Keratinocyte (primary cell): ENCODE results near the gene TUT7. TPM values are rescaled to one million over a fixed set of nuclear protein-coding genes. Genes with fewer than 3 reads are reported as not detected.

Source experiments
- DNase-seq: peaks from one replicate; pipeline ENCODE4 v3.0.0-alpha.2; 2011; ENCODE audit warnings: low read depth, missing footprints, low spot score
- FAIRE-seq: peaks from 2 replicates; lab custom pipeline; 2011; peaks lifted over from hg19 to GRCh38; lab: Jason Lieb, UNC
- H2AFZ ChIP-seq: 2 replicates; pipeline ENCODE4 v1.6.0; 2012; ENCODE audit warnings: low read length, control low read depth, inconsistent platforms; ENCODE audit not compliant: control insufficient read depth
- H3K27ac ChIP-seq: 2 replicates; pipeline ENCODE4 v1.5.1; 2011; ENCODE audit warnings: low read length; ENCODE audit not compliant: control insufficient read depth, insufficient read depth
- H3K27me3 ChIP-seq: 3 replicates; pipeline ENCODE4 v1.6.0; 2011; ENCODE audit warnings: low read length; ENCODE audit not compliant: control insufficient read depth, insufficient read depth; ENCODE audit errors: extremely low read depth
- H3K36me3 ChIP-seq, 2 experiments: 2 replicates in 1 of 2; 3 replicates in 1 of 2; pipeline ENCODE4 v1.5.1; 2011; ENCODE audit warnings: low read length in 2 of 2, mild to moderate bottlenecking in 1 of 2; ENCODE audit not compliant: control insufficient read depth in 2 of 2, insufficient read depth in 2 of 2; ENCODE audit errors: extremely low read depth in 1 of 2
- H3K4me1 ChIP-seq: 3 replicates; pipeline ENCODE4 v1.5.1; 2011; ENCODE audit warnings: low read length; ENCODE audit not compliant: control insufficient read depth, insufficient read depth; ENCODE audit errors: extremely low read depth
- H3K4me2 ChIP-seq: 3 replicates; pipeline ENCODE4 v1.6.0; 2011; ENCODE audit warnings: low read depth, low read length; ENCODE audit not compliant: control insufficient read depth, insufficient read depth; ENCODE audit errors: extremely low read depth
- H3K4me3 ChIP-seq, 3 experiments: fragments of 200-600 bp in 1 of 3; sonication (generic) in 1 of 3; 2 replicates in 2 of 3; 3 replicates in 1 of 3; pipeline ENCODE4 v1.5.1; 2011 to 2016; ENCODE audit warnings: low read length in 3 of 3, mild to moderate bottlenecking in 3 of 3, control low read depth in 2 of 3, inconsistent platforms in 1 of 3, low read depth in 1 of 3, mixed read lengths in 1 of 3, mixed run types in 1 of 3, moderate library complexity in 1 of 3; ENCODE audit not compliant: control insufficient read depth in 2 of 3, insufficient read depth in 2 of 3; ENCODE audit errors: extremely low read depth in 1 of 3
- H3K79me2 ChIP-seq: 2 replicates; pipeline ENCODE4 v1.6.0; 2012; ENCODE audit warnings: low read length; ENCODE audit not compliant: control insufficient read depth, insufficient read depth
- H3K9ac ChIP-seq: 3 replicates; pipeline ENCODE4 v1.6.0; 2011; ENCODE audit warnings: low read length; ENCODE audit not compliant: control insufficient read depth, insufficient read depth; ENCODE audit errors: extremely low read depth
- H3K9me1 ChIP-seq: 3 replicates; pipeline ENCODE4 v1.6.0; 2011; ENCODE audit warnings: low read length; ENCODE audit not compliant: control insufficient read depth, insufficient read depth; ENCODE audit errors: extremely low read depth
- H3K9me3 ChIP-seq: 2 replicates; pipeline ENCODE4 v1.5.1; 2012; ENCODE audit warnings: low read depth, low read length; ENCODE audit not compliant: control insufficient read depth
- H4K20me1 ChIP-seq: 3 replicates; pipeline ENCODE4 v1.6.0; 2011; ENCODE audit warnings: low read length; ENCODE audit not compliant: control insufficient read depth, insufficient read depth; ENCODE audit errors: extremely low read depth
- CTCF ChIP-seq, 3 experiments: IDR thresholded peaks in 1 of 3; conservative IDR thresholded peaks in 1 of 3; optimal IDR thresholded peaks in 1 of 3; 2 replicates in 2 of 3; 3 replicates in 1 of 3; pipeline versions ENCODE3 to v1.5.1; 2011; ENCODE audit warnings: low read length in 3 of 3, mild to moderate bottlenecking in 3 of 3, moderate library complexity in 2 of 3, control low read depth in 1 of 3, inconsistent platforms in 1 of 3; ENCODE audit not compliant: insufficient read depth in 2 of 3; ENCODE audit errors: extremely low read depth in 1 of 3
- EZH2 ChIP-seq: IDR thresholded peaks from one replicate; pipeline ENCODE4 v1.6.1; 2012; ENCODE audit warnings: inconsistent platforms, mild to moderate bottlenecking, low read length, moderate library complexity
- dilution Hi-C: fragments of 300-500 bp; cut with MboI; formaldehyde crosslinking; loops from one replicate; pipeline ENCODE4 v1.7.0; 2020; ENCODE audit warnings: low sequenced_read_pairs; ENCODE audit not compliant: extremely low pct_ligation_motif_present
- polyA plus RNA-seq, 5 experiments: library from polyadenylated mRNA; depleted of rRNA in 3 of 5; stranded (reverse) in 3 of 5; stranded (forward) in 1 of 5; unstranded in 1 of 5; fragments of >200 nt; gene quantifications; 1 replicate in 1 of 5; 2 replicates in 3 of 5; 3 replicates in 1 of 5; pipeline versions ENCODE4 v1.2.1 to v1.2.3, GENCODE V29; 2011 to 2012; ENCODE audit warnings: missing spikeins in 2 of 5, low read depth in 1 of 5, low replicate concordance in 1 of 5

Gene TUT7
- polyA plus RNA-seq, 1 donor (not counting 4 experiments of a cell fraction or from before 2014, with no cell fraction given): 34.0 TPM

GRCh38 chr9:86248746-86249145 is 105.5 kb downstream of the TUT7 start:
- Histone ChIP-seq H3K4me1 (no peaks in the 10 kb centered on the region), H3K27me3 (no peaks in the 10 kb centered on the region), H3K4me2 (no peak overlapping the region), H3K79me2 (no peaks in the 10 kb centered on the region), H3K9me1 (no peaks in the 10 kb centered on the region), H3K4me3 (no peak overlapping the region), H3K27ac (no peak overlapping the region), H3K9ac (no peak overlapping the region), H3K36me3 (no peaks in the 10 kb centered on the region), H3K9me3 (no peaks in the 10 kb centered on the region), H2AFZ (no peak overlapping the region), H4K20me1 (no peaks in the 10 kb centered on the region)
- dilution Hi-C loops: no loop called here
- no peak for DNase-seq
- TF ChIP-seq CTCF (optimal IDR thresholded peaks at IDR 0.05 in 1 of 3, IDR thresholded peaks at IDR 0.05 in 1 of 3, conservative IDR thresholded peaks at IDR 0.05 in 1 of 3; ENCODE audit: extremely low read depth in 1 of 3, insufficient read depth in 2 of 3, low read length in 3 of 3) (no peak), EZH2 (no peak)
- FAIRE-seq: no peak

GRCh38 chr9:86246752-86247161 is 107.5 kb downstream of the TUT7 start:
- no peak for FAIRE-seq
- no peaks in the 10 kb centered on the region for H3K27me3 ChIP-seq
- no peaks in the 10 kb centered on the region for H3K79me2 ChIP-seq

More at GRCh38 chr9:86246752-86247161, 107.5 kb downstream of the TUT7 start:
- Histone ChIP-seq H3K9ac (no peak overlapping the region), H3K27ac (no peak overlapping the region), H3K36me3 (no peaks in the 10 kb centered on the region), H3K9me1 (no peaks in the 10 kb centered on the region), H4K20me1 (no peaks in the 10 kb centered on the region), H3K4me3 (no peak overlapping the region), H3K9me3 (no peaks in the 10 kb centered on the region), H2AFZ (no peak overlapping the region), H3K4me1 (no peaks in the 10 kb centered on the region), H3K4me2 (no peak overlapping the region)
- DNase-seq: no peak
- TF ChIP-seq EZH2: no peak
- TF ChIP-seq CTCF (optimal IDR thresholded peaks at IDR 0.05 in 1 of 3, IDR thresholded peaks at IDR 0.05 in 1 of 3, conservative IDR thresholded peaks at IDR 0.05 in 1 of 3; ENCODE audit: extremely low read depth in 1 of 3, insufficient read depth in 2 of 3, low read length in 3 of 3): no peak
- dilution Hi-C loops: no loop called here
